C4-2B (cell line): ENCODE measurements around the gene MAMSTR.
A peak's percentile ranks its signal among the peaks of the same experiment; 100 is the strongest.

Source experiments
- H3K27ac ChIP-seq: fragments of 450-650 bp; 2 replicates; pipeline ENCODE4 v1.5.1; 2017
- ZFX ChIP-seq: fragments of 450-650 bp; IDR thresholded peaks from 2 replicates; pipeline ENCODE4 v1.6.1; 2017
- TF ChIP-seq, protein P1 (sequence below): fragments of 450-650 bp; conservative IDR thresholded peaks from 2 replicates; pipeline ENCODE4 v1.5.1; 2017; ENCODE audit warnings: mild to moderate bottlenecking

The MAMSTR gene

GRCh38 chr19:48742096-48742495 is 22.6 kb upstream of the MAMSTR start:
- TF ChIP-seq, protein P1, sequence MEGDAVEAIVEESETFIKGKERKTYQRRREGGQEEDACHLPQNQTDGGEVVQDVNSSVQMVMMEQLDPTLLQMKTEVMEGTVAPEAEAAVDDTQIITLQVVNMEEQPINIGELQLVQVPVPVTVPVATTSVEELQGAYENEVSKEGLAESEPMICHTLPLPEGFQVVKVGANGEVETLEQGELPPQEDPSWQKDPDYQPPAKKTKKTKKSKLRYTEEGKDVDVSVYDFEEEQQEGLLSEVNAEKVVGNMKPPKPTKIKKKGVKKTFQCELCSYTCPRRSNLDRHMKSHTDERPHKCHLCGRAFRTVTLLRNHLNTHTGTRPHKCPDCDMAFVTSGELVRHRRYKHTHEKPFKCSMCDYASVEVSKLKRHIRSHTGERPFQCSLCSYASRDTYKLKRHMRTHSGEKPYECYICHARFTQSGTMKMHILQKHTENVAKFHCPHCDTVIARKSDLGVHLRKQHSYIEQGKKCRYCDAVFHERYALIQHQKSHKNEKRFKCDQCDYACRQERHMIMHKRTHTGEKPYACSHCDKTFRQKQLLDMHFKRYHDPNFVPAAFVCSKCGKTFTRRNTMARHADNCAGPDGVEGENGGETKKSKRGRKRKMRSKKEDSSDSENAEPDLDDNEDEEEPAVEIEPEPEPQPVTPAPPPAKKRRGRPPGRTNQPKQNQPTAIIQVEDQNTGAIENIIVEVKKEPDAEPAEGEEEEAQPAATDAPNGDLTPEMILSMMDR: no peak
- TF ChIP-seq ZFX: no peak
- no peak overlapping the region for H3K27ac ChIP-seq

- H3K27ac ChIP-seq: no peak overlapping the region
- TF ChIP-seq, protein P1: no peak
- TF ChIP-seq ZFX: no peak
Observed at GRCh38 chr19:48741129-48741999, 21.8 kb upstream of the MAMSTR start.

GRCh38 chr19:48740164-48740972 is 20.8 kb upstream of the MAMSTR start, which contains the start of gene RASIP1:
RASIP1 (minus strand) TSS chr19:48740610; CDS start chr19:48740282, 328 bp downstream.
- no peak for TF ChIP-seq ZFX
- TF ChIP-seq, protein P1: no peak
- H3K27ac ChIP-seq: peak within 1 kb of the TSS; percentile 81

- H3K27ac ChIP-seq: peak overlapping the region; percentile 81
- TF ChIP-seq ZFX: no peak
- TF ChIP-seq, protein P1: no peak
Observed at GRCh38 chr19:48739404-48740163, 20.1 kb upstream of the MAMSTR start.

DNA sequence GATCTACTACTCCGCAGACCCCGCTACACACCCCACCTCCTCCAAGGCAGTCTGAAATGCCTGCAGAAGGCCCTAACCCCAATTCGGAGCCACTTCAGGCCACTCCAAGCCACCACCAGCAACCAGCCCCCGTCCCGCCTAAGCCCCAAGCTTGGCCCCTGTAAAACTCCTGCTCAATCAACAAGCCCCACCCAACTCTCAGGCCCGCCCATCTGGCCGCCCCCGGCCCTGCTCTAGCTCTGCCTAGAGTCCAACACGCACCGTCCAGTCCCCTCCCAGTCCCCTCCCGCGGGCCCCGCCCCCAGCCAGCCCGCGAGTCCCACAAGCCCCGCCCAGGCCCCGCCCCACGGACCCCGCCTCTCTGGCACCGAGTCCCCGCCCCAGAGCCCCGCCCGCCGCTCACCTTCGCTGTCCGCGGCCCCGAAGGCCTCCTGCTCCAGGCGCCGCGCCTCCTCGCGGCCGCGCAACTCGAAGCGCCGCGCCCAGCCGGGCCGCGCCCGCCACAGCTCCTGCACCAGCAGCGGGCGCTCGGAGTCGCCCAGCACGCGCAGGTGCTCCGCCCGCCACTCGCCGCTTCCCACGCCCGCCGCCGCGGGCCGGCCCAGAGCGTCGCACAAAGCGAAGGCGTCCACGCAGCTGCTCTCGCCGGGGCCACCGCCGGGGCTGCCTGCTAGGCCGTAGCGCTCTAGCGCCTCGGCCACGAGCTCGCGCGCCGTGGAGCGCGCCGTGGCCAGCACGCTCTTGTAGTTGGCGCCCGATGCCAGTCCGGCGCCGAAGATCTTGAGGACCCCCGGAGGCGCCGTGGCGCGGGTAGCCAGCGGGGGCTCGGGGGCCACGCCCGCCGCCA is 19.3 kb upstream of the MAMSTR start:
- TF ChIP-seq, protein P1: peak; percentile 67
- TF ChIP-seq ZFX: peak; percentile 42; the same call in 1 of the 2 replicates
- peak overlapping the region; percentile 81 for H3K27ac ChIP-seq

DNA sequence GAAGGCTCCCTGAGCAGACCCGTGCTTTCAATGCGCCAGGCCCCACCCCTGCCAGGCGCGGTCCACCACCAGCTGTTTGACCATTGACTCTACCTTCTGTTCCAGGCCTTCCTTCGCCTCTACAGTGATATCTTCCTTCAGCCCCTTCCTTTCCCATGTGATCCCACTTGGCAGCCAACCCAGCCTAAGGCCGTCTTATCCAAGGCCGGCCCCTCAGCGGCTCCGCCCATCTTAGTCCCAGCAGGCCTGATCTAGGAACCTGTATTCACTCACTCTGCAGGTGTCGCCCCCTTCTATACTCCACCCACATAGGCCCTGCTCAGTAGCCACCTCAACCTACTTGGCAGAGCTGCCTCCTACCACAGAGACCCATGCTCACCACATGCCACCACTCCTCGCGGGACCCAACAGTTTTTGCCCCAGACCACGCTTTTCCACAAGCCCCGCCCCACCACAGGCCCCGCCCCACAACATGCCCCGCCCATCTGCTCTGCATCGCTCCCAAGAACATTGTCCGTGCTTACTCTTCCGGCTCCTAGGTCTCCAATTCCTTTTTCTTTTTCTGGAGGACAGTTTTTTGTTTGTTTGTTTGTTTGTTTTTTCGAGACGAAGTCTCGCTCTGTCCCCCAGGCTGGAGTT is 18.0 kb upstream of the MAMSTR start:
- no peak for TF ChIP-seq ZFX
- TF ChIP-seq, protein P1: no peak
- no peak overlapping the region for H3K27ac ChIP-seq
